Measurements from ENCODE around the gene REXO1. TPM values are rescaled to one million over a fixed set of nuclear protein-coding genes. Genes with fewer than 3 reads are reported as not detected.

The REXO1 gene
- total and polyA plus RNA-seq, 2 of the 13 experiments (the other 11 are each of a cell fraction or from before 2014, with no cell fraction given): 5.0 to 11.2 TPM

- no peak for TF ChIP-seq PAXIP1 (CRISPR knock-in tag; conservative IDR thresholded peaks at IDR 0.05)
- no peak for TF ChIP-seq NKX3-1 (CRISPR knock-in tag; IDR thresholded peaks at IDR 0.05)
- no peak for TF ChIP-seq YEATS2 (CRISPR knock-in tag; IDR thresholded peaks at IDR 0.05; ENCODE audit: borderline replicate concordance)
- TF ChIP-seq SATB2 (CRISPR knock-in tag; IDR thresholded peaks at IDR 0.05): no peak
- TF ChIP-seq MYNN (CRISPR knock-in tag; IDR thresholded peaks at IDR 0.05; ENCODE audit: low read depth): no peak
- TF ChIP-seq ZNF619 (CRISPR knock-in tag; IDR thresholded peaks at IDR 0.05): no peak
Observed at GRCh38 chr19:1837222-1837565, 11.1 kb downstream of the REXO1 start (continued).

GRCh38 chr19:1836458-1837221 is 11.6 kb downstream of the REXO1 start:
- TF ChIP-seq ZNF646 (CRISPR knock-in tag; IDR thresholded peaks at IDR 0.05): no peak
- no peak for TF ChIP-seq ATF3 (CRISPR knock-in tag; IDR thresholded peaks at IDR 0.05)
- TF ChIP-seq TBX2 (CRISPR knock-in tag; IDR thresholded peaks at IDR 0.05; ENCODE audit: borderline replicate concordance): no peak
- 0 out of 2 replicates have a peak, but pooled peaks have one; percentile 5 for TF ChIP-seq ZNF790 (CRISPR knock-in tag; IDR thresholded peaks at IDR 0.05; ENCODE audit: borderline replicate concordance)
- TF ChIP-seq RFX1 (IDR thresholded peaks at IDR 0.05): no peak
- TF ChIP-seq KLF9 (CRISPR knock-in tag; IDR thresholded peaks at IDR 0.05; ENCODE audit: low read depth): no peak
- TF ChIP-seq DR1 (CRISPR knock-in tag; IDR thresholded peaks at IDR 0.05): no peak
- Histone ChIP-seq H3K27ac (ENCODE audit: extremely low read length, insufficient read depth, low read length) (no peak overlapping the region), H3K36me3 (replicated peaks in 1 of 2; ENCODE audit: control insufficient read depth in 1 of 2, insufficient read depth in 2 of 2, low read length in 2 of 2) (0 out of 5 replicates have a peak, but pooled peaks cover 2 to 3% of the 10 kb centered on the region in 2 experiments), H3K79me2 (ENCODE audit: insufficient read depth, low read length) (peaks cover 43% of the 10 kb centered on the region), H3K27me3 (ENCODE audit: control insufficient read depth in 1 of 2, insufficient read depth in 2 of 2, low read length in 2 of 2) (no peaks in the 10 kb centered on the region), H4K20me1 (ENCODE audit: insufficient read depth, low read length) (peaks cover 15% of the 10 kb centered on the region; the same call in 1 of the 2 replicates), H3K9ac (ENCODE audit: insufficient read depth, low read depth, low read length) (no peak overlapping the region), H3K4me2 (ENCODE audit: low read depth, low read length) (no peak overlapping the region), H3K4me3 (replicated peaks in 1 of 3; ENCODE audit: insufficient read depth in 1 of 3, low read depth in 2 of 3, low read length in 3 of 3) (no peak overlapping the region), H3K4me1 (ENCODE audit: insufficient read depth, low read length) (peaks cover 44% of the 10 kb centered on the region), H2AFZ (ENCODE audit: low read length) (no peak overlapping the region), H3K9me3 (ENCODE audit: low read length) (no peaks in the 10 kb centered on the region)
- FAIRE-seq (no peak), ATAC-seq (no peak), DNase-seq (ENCODE audit: low spot score) (no peak)
- CTCF ChIA-PET (ENCODE audit: low intra/inter-chr PET ratio, low total read pairs): interaction anchor here (2.6 kb wide), 1 partner anchor 12 kb away, joined by 13 read pairs; the partner anchor contains the start of gene REXO1
- intact Hi-C loops (cut with micrococcal nuclease; ENCODE audit: unreplicated experiment): no loop called here
- WGBS (ENCODE audit: low lambda C conversion rate): 94% methylated on average over 28 of the region's 31 CpGs
- POLR2A ChIA-PET: interaction anchor here (1.7 kb wide), 1 partner anchor 10 kb away, joined by 7 read pairs; no protein-coding TSS in a partner anchor
- BruUV-seq (replicated peaks): no TSS peak
- in situ Hi-C loops (cut with HindIII; ENCODE audit: extremely low pct_ligation_motif_present, low pct_unique_long_range_greater_than_20kb): no loop called here

Measured in HepG2 (cell line).